Thyroid gland (tissue), 4 donors: ENCODE measurements around the gene GRB10.

ENCODE experiments used
- POLR2A ChIP-seq, 2 donors: fragments of 450-650 bp; IDR thresholded peaks; one replicate each; pipeline ENCODE4 v1.6.1; 2017; ENCODE audit warnings: antibody characterized with exemption in 2 of 2, mild to moderate bottlenecking in 2 of 2, moderate library complexity in 1 of 2
- TF ChIP-seq, protein P1 (sequence below), 6 experiments: fragments of 200-600 bp in 3 of 6; fragments of 450-650 bp in 3 of 6; sonication (generic) in 3 of 6; IDR thresholded peaks; one replicate each; pipeline ENCODE4 v1.5.1; 2016 to 2019; ENCODE audit warnings: antibody characterized with exemption in 6 of 6, mild to moderate bottlenecking in 2 of 6, inconsistent platforms in 1 of 6, moderate library complexity in 1 of 6

DNA sequence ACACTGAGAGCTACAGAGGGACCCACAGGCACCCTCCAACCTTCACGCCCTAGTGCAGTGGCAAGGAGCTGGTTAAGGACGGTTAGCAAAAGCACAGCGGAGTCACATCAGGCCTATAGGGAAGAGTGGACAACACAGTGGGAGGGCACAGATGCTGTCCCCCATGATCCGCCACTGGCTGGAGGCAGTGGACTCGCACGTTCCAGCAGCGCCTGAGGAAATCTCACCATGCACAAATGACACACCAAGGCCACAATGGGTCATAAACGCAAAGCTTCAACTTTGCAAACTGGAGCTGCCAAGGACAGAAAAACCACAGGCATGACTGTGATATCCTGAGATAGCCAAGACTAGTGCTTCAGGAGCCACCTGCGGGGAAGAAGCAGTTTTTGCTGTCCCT, 58.8 kb downstream of the GRB10 start:
- no peak for TF ChIP-seq POLR2A (IDR thresholded peaks at IDR 0.05)
- TF ChIP-seq, protein P1, sequence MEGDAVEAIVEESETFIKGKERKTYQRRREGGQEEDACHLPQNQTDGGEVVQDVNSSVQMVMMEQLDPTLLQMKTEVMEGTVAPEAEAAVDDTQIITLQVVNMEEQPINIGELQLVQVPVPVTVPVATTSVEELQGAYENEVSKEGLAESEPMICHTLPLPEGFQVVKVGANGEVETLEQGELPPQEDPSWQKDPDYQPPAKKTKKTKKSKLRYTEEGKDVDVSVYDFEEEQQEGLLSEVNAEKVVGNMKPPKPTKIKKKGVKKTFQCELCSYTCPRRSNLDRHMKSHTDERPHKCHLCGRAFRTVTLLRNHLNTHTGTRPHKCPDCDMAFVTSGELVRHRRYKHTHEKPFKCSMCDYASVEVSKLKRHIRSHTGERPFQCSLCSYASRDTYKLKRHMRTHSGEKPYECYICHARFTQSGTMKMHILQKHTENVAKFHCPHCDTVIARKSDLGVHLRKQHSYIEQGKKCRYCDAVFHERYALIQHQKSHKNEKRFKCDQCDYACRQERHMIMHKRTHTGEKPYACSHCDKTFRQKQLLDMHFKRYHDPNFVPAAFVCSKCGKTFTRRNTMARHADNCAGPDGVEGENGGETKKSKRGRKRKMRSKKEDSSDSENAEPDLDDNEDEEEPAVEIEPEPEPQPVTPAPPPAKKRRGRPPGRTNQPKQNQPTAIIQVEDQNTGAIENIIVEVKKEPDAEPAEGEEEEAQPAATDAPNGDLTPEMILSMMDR (IDR thresholded peaks at IDR 0.05), result no peak
